A549 (cell line): ENCODE measurements around the gene FAM240A.

Experiments used
- CEBPB ChIP-seq, 2 experiments: fragments of >200 bp in 1 of 2; sonication (Bioruptor Twin) in 1 of 2; formaldehyde crosslinking in 1 of 2; IDR thresholded peaks; 2 replicates each; pipeline ENCODE4 v1.6.1; 2012 to 2016
- HOXA7 ChIP-seq: fragments of 250-450 bp; sonication (Bioruptor Pico); IDR thresholded peaks from 2 replicates; pipeline ENCODE4 v1.5.0; 2020; ENCODE audit warnings: mild to moderate bottlenecking, moderate library complexity
- KDM1A ChIP-seq: fragments of 200-600 bp; sonication (generic); IDR thresholded peaks from 2 replicates; pipeline ENCODE4 v1.6.1; 2016; ENCODE audit warnings: low read depth, mild to moderate bottlenecking
- POLR2A ChIP-seq: IDR thresholded peaks from 2 replicates; pipeline ENCODE4 v1.6.1; 2012; ENCODE audit warnings: mild to moderate bottlenecking, low read length
- ZSCAN20 ChIP-seq: fragments of 250-450 bp; sonication (Bioruptor Pico); IDR thresholded peaks from 2 replicates; pipeline ENCODE4 v1.8.0; 2022; ENCODE audit warnings: mild to moderate bottlenecking, moderate library complexity
- TF ChIP-seq, protein P1 (sequence below): fragments of >200 bp; sonication (Bioruptor Twin); formaldehyde crosslinking; IDR thresholded peaks from 3 replicates; pipeline ENCODE4 v1.5.1; 2016
- TF ChIP-seq, protein P2 (sequence below): fragments of 450-650 bp; IDR thresholded peaks from 2 replicates; pipeline ENCODE4 v1.6.1; 2014; ENCODE audit warnings: antibody characterized with exemption

DNA sequence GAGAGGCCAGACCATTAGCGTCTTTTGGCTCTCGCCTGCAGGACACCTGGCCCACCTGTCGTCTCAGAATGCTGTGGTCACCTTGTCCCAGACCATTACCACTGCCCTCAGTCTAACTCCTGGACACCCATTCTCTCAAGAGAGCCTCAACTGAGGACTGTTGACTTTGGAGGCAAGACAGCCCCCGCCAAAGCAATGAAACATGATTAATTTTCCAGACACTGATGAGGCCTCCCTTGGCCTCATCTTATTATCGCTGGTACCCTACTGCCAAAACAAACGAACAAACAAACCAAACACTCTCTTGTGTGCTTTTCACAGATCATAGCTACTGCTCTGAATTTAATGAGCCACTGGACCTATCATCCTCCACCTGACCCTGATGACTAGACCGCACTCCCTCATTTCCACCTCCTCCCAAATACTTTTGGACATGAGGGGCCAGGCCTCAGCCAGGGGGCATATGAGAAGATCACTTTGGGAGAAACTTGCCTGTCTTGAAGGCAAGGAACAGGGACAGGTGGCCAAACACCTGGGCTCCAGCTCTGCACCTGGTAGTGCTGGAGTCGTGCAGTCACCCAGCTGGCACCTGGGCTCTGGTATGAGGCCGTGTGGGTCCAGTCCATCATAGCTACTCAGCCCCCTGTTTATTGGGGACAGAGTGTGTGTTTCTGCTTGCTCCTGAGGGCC lies 53.6 kb downstream of the FAM240A start:
- TF ChIP-seq, protein P1, sequence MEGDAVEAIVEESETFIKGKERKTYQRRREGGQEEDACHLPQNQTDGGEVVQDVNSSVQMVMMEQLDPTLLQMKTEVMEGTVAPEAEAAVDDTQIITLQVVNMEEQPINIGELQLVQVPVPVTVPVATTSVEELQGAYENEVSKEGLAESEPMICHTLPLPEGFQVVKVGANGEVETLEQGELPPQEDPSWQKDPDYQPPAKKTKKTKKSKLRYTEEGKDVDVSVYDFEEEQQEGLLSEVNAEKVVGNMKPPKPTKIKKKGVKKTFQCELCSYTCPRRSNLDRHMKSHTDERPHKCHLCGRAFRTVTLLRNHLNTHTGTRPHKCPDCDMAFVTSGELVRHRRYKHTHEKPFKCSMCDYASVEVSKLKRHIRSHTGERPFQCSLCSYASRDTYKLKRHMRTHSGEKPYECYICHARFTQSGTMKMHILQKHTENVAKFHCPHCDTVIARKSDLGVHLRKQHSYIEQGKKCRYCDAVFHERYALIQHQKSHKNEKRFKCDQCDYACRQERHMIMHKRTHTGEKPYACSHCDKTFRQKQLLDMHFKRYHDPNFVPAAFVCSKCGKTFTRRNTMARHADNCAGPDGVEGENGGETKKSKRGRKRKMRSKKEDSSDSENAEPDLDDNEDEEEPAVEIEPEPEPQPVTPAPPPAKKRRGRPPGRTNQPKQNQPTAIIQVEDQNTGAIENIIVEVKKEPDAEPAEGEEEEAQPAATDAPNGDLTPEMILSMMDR: no peak
- TF ChIP-seq ZSCAN20 (CRISPR knock-in tag) (no peak), POLR2A (no peak), KDM1A (no peak), CEBPB (IDR thresholded peaks at IDR 0.05) (no peak), HOXA7 (CRISPR knock-in tag) (no peak)
- TF ChIP-seq, protein P2, sequence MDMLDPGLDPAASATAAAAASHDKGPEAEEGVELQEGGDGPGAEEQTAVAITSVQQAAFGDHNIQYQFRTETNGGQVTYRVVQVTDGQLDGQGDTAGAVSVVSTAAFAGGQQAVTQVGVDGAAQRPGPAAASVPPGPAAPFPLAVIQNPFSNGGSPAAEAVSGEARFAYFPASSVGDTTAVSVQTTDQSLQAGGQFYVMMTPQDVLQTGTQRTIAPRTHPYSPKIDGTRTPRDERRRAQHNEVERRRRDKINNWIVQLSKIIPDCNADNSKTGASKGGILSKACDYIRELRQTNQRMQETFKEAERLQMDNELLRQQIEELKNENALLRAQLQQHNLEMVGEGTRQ: no peak
